IPS DF 4.7 (cell line): ENCODE measurements around the gene PKHD1.
A peak's percentile ranks its signal among the peaks of the same experiment; 100 is the strongest.
"Not testable (repeated sequence)": the region's sequence is repeated elsewhere in the genome, so short reads cannot be mapped to it uniquely, and the experiment has no call there.

Experiments
- DNase-seq: peaks from one replicate; pipeline ENCODE4 v3.0.0-alpha.2; 2013; ENCODE audit warnings: low spot score; ENCODE audit errors: extremely low read depth

Gene PKHD1

DNA sequence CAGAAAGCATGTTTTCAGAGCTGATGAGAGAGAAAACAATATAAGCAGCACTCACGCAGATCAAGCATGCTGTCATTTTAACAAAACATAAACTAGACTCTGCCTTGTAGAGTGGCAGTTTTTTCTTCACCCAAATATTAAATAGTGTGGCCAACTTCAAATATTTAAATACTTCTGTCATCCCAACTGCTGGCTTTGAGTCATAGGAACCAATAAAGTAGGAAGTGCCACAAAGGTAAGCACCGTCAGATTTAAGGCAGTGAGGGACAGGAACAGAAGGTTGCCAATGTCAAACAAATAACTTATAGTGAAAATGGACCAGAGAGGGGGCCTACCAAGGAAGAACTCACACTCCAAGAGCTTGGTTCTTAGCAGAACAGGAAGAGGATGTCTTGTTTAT, 222.2 kb downstream of the PKHD1 start:
- no peak for DNase-seq

- DNase-seq, result no peak
Observed at GRCh38 chr6:51857134-51857533, 230.3 kb downstream of the PKHD1 start.

- DNase-seq, result no peak
Observed at GRCh38 chr6:51856508-51856907, 230.9 kb downstream of the PKHD1 start.

DNA sequence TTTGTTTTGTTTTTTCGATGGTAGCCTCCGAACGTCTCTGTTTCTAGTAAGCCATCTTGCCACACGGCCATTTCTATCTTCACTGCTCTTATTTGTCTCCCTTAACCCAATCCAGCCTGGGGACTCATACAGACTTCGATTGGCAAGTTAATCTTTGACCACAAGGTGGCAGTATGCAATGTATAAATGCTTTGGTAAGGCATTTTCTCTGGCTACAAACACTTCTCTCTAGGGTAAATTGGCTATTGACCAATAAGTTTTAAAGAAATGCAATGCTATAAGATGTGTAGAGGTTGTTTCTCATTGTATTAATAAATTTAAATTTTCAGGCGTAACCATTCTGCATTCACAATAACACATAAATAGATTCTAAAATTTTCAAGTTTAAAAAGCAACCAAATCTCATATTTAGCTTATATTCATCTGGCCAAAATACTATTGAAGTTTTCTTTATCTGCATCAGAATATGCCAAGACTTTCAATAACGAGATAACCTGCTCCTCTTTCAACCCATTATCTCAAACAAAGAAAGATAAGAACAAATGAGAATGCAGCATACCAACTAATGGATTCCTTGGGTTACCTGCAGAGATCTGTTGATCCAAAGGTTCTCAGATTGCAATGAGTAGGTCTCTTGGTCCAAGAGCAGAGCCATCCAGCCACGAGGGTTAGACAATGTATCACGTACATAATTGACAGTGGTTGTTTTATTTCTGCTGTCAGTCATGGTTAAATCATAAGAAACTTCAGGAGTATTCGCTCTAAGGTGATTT, 231.9 kb downstream of the PKHD1 start:
- DNase-seq, result peak; percentile 87

DNA sequence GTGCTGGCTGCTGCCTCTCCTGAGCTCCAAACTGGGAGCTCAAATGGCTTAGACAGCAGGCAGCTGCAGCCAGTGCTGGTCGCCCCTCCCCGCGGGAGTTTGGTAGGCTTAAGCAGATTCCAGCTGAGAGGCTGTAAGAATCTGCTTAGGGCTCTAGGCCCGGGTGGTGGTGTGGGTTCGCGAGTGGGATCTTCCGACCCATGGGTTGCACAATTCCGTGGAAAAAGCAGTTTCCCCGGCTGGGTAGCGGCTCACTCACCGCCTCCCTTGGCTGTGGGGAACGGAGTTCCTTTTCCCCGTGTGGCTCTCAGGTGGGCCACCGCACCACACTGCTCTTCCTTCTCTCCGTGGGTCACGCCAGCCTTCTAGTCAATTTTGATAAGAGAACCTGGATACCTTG, 232.5 kb downstream of the PKHD1 start:
- no peak for DNase-seq

- DNase-seq, result no peak
Observed at GRCh38 chr6:51854347-51854746, 233.1 kb downstream of the PKHD1 start.

GRCh38 chr6:51853109-51853508, 234.3 kb downstream of the PKHD1 start:
- DNase-seq, result not testable (repeated sequence)

DNA sequence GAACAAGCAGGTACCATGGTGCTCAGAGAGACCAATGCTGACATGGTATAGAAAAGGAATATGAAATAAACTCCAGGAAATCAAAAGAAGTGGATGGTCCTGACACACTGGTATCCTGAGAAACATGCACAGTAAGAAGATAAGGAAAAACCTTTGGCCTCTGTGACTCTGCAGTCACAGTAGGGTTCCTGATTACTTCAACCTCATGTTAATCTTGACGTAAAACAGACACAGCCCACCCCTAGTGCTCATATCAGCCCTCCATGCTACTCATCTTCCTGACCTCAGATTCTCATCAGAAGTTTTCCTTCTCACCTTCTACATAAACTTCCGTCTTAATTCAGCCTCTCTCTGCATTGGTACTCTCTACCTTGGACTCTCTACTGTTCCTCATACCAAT, 240.9 kb downstream of the PKHD1 start:
- no peak for DNase-seq

GRCh38 chr6:51844336-51844735, 243.1 kb downstream of the PKHD1 start:
- no peak for DNase-seq

DNA sequence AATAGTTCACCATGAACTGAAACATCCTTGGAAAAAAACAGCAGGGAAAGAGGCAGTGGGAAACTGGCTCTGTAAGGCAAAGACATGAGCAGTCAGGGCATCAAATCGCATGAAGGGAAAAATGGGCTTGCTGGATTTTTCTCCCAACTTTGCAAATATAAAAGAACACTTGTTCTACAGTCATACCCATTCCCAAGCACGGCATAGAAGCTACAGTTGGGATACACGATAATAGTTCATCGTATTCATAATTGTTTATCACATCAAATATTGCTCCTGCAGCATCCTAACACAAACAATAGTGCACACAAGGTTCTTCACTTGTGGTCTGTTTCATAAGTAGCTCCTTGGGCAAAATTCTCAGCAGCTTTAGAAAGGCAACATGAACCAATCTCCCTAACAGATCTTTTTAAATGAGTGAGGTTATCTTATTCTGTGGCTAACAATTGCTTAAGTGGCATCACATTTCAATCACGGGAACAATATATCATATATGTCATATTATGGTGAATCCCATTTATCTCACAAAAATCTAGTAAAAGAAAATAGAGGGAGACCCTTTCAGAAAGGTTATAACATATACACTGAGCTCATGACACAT, 243.9 kb downstream of the PKHD1 start:
- no peak for DNase-seq

GRCh38 chr6:51842804-51843378, 244.5 kb downstream of the PKHD1 start:
- no peak for DNase-seq

GRCh38 chr6:51842061-51842803, 245.2 kb downstream of the PKHD1 start:
- DNase-seq, result no peak

DNA sequence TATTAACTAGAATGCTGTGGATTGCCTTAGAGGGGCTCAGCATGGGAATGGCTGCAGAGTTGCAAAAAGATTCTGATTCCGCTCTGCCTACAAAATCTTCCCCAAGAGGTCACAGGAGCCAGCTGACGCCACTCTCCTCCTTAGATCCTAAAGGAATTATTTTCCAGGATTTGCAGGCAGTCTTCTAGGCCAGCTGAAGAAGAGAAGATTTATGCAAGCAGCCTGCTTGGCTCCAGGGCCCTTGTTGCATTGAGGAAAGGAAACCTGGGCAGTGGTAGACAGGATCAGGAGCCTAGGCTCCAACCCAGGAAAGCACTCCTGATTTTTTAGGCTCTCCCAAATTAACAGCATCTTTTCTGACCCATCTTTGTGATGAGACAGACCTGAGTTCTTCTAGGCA, 245.8 kb downstream of the PKHD1 start:
- DNase-seq, result no peak

DNA sequence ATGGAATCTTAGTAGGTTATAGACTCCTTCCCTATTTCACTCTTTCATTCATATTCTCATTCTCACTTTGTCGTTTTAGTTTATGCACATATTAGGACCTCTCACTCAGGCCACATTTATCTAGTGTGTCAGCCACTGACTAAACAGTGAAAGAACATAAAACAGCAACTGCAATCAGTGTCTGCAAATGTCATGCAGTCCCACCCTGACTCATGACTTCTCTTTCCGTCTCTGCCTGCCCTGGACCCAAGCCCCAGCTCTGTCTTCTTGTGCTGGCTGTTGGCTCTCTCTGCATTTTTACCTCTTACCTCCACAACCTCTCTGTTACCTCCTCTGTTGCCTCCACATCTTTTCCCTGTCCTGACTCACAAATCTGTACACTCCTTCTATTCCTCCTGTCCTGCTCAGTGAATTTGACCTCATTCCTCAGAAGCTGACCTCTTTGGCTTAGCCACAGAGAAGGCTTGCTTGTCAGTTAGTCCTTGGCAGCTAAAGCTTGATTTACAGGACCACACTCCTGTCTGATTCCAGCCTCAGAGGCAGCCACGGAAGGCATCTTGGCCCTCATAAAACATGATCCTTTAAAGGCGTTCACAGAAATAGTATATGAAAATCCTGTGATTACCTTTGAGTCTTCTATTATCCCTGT, 247.6 kb downstream of the PKHD1 start:
- no peak for DNase-seq

DNA sequence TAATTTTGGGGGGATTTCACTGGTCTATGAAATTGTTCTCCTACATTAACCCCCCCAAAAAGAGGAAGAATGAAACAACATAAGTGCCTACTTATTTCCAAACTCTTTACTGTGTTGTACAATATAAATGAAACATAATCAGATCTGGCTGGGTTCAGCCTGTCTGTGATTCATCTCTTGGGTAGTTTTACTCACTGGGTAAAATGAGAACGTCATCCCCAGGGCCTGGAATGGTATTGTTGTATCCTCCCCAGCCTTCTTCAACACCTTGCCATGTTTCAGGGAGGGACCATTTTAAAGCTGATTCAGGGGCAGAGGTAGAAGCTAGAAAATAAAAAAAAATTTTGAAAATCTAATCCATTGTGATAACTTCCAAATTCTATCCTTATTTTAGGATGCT, 256.7 kb downstream of the PKHD1 start:
- DNase-seq, result no peak

DNA sequence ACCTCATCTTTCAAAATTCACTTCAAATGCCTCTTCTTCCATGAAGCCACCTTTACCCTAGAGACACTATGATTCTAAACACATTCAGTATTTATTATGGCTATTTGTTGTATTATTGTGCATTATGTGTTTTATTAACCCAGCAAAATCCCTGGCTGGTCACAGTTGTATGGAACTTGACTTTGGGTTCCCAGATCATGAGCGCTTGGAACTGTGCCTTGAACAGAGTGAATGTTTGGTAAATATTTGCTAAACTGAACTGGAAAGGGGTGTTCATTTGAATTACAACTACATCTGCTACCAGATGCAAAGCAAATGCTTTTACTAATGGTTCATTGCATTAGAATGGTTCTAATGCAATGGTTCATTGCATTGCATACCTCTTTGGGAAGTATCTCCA, 259.8 kb downstream of the PKHD1 start:
- DNase-seq, result no peak

GRCh38 chr6:51824940-51825339, 262.5 kb downstream of the PKHD1 start:
- DNase-seq, result no peak

GRCh38 chr6:51820555-51820954, 266.9 kb downstream of the PKHD1 start:
- DNase-seq, result no peak

DNA sequence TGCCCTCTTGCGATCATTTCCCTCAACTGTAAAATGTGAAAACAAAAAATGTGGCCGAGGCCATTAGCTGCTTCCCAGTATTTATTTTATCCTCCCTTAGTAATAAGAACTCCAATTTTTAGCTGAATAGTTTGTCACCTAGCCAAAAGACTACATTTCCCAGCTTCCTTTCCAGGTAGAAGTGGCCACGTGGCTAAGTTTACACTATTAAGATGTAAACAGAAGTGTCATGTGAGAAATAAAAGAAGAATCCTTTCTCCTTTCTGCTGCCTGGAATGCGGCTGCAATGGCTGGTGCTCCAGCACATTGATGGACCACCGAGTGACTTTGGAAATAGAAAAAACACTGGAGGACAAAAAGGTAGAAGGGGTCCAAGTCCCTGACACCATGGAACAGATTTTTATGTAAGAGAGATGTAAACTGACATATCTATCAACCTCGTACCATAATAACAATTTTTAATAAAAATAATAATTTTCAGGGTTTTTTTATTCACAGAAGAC, 268.8 kb downstream of the PKHD1 start:
- no peak for DNase-seq

GRCh38 chr6:51817832-51818231, 269.6 kb downstream of the PKHD1 start:
- no peak for DNase-seq

DNA sequence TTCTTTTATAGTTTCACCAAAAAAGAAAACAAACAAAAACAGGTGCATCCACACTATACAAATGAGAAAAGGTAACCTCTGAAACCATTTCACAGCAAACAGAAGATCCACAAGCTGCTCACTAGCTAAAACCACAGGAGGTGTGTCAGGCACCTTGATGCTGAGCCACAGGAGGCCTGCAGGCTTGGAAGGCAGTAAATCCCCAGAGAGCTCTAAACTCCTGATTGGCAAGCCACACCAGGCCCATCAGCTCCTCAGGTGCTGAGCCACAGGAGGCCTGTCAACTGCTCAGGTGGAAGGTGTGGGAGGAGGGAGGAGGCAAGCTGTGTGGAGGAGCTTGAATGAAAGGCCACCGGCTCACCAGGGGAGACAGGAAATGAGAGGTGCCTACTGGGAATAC, 273.0 kb downstream of the PKHD1 start:
- DNase-seq, result peak; percentile 11
